OCI-M2 (cell line): Measurements from ENCODE around the gene RPIA.
"Not testable (repeated sequence)": the region's sequence is repeated elsewhere in the genome, so short reads cannot be mapped to it uniquely, and the experiment has no call there.

ENCODE experiments used
- DNase-seq: peaks from one replicate; lab custom pipeline; 2025; ENCODE audit not compliant: unreplicated experiment; lab: John Stamatoyannopoulos, UW

RPIA gene

GRCh38 chr2:88765154-88765888 lies 73.8 kb downstream of the RPIA start:
- no peak for DNase-seq

GRCh38 chr2:88765889-88766481 lies 74.5 kb downstream of the RPIA start:
- not testable (repeated sequence) for DNase-seq

- no peak for DNase-seq
These were observed 78.5 kb downstream of the RPIA start for GRCh38 chr2:88770016-88770415.

GRCh38 chr2:88773233-88774028 lies 82.0 kb downstream of the RPIA start:
- not testable (repeated sequence) for DNase-seq

- not testable (repeated sequence) for DNase-seq
These were observed 97.7 kb downstream of the RPIA start for GRCh38 chr2:88789213-88789612.

- not testable (repeated sequence) for DNase-seq
These were observed 104.5 kb downstream of the RPIA start for GRCh38 chr2:88795932-88796331.

- not testable (repeated sequence) for DNase-seq
These were observed 105.0 kb downstream of the RPIA start for GRCh38 chr2:88796523-88796922.

- DNase-seq, result not testable (repeated sequence)
These were observed 105.7 kb downstream of the RPIA start for GRCh38 chr2:88797164-88797563.
